KOPT-K1 (cell line): ENCODE measurements around the gene SLC34A3.
"Not testable (repeated sequence)": the region's sequence is repeated elsewhere in the genome, so short reads cannot be mapped to it uniquely, and the experiment has no call there.

Source experiments
- H3K27ac ChIP-seq: fragments of 200-600 bp; sonication (generic); 2 replicates; pipeline ENCODE4 v1.5.1; 2016; ENCODE audit warnings: antibody characterized with exemption, mild to moderate bottlenecking, low read depth, low read length; ENCODE audit not compliant: poor library complexity, severe bottlenecking
- H3K36me3 ChIP-seq: fragments of 200-600 bp; sonication (generic); 2 replicates; pipeline ENCODE4 v1.5.1; 2017; ENCODE audit warnings: antibody characterized with exemption, mild to moderate bottlenecking, low read length, moderate library complexity; ENCODE audit not compliant: insufficient read depth
- H3K9me3 ChIP-seq: fragments of 200-600 bp; sonication (generic); 2 replicates; pipeline ENCODE4 v1.5.1; 2017; ENCODE audit warnings: antibody characterized with exemption, low read length, mild to moderate bottlenecking; ENCODE audit not compliant: insufficient read depth, poor library complexity, severe bottlenecking

SLC34A3 gene

DNA sequence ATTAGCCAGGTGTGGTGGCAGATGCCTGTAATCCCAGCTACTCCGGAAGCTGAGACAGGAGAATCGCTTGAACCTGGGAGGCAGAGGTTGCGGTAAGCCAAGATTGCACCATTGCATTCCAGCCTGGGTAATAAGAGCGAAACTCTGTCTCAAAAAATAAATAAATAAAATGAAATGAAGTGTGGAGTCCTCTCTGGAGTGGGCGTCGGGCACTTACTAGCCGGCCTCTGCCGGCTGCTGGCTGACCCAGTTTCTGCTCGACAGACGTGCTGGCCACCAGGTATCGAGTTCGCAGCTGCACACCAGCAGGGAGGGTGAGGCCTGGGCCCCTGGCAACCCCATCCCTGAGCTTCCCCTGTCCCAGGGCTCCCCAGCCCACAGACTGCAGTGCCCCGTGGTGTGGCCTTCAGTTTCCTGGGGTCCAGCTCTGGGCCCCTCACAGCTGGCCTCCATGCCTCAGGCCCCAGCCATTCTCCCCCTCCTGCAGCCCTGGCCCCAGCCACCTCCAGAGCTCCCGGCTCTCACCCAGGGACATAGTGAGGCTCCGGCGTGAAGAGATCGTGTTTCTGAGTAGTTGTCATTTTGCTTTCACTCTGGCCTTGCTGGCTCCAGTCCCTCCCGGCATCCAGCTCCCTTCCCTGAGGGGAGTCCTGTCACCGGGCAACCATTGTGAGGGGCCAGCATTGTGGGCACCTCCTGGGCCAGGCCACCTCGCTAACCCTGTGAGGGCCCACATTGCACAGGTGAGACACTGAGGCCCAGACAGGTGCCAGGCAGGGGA, 16.6 kb downstream of the SLC34A3 start:
- peaks cover 18% of the 10 kb centered on the region for H3K36me3 ChIP-seq
- H3K27ac ChIP-seq = no peak overlapping the region
- no peaks in the 10 kb centered on the region for H3K9me3 ChIP-seq

GRCh38 chr9:137247916-137248175, 17.1 kb downstream of the SLC34A3 start:
- H3K9me3 ChIP-seq = no peaks in the 10 kb centered on the region
- H3K36me3 ChIP-seq = peaks cover 13% of the 10 kb centered on the region

DNA sequence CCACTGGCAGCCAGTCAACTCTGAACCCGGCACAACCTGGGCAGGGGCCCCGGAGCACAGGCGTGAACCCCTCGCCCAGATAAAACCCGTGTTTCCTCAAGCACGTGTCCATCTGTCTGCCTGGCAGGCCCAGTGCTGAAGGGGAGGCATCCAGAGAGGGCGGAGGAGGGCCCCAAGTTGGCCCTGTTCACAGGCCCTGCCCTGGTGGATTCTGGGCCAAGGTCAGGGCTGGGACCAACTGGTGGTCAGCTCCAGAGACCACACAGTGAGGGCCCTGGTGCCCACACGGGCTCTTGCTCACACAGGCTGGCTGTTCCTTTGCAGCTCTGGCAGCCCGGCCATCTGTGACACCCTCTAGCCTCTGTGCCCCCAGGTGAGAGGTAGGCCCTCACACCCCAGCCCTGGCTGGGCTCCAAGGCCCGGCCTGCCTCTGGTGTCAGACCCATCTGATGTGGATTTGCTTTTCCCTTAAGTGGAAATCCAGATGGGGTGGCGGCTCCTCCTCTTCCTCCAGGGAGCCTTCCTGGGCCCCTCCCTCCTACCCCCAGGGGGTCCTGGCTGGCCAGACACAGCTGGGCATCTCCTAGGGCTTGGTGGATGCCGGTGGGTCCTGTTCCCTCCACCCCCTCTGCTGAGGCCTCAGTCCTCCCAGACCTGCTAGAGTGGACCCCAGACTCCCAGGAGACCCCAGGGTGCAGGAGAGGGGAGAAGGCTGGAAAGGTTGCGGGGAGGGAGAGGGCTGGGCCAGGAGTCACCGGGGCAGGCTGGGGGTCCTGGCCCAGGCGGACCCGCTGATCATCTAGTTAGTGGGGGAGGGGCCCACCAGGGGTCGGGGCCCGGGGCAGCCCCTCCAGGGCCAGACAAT, 19.9 kb downstream of the SLC34A3 start:
- Histone ChIP-seq H3K36me3 (no peaks in the 10 kb centered on the region), H3K9me3 (no peaks in the 10 kb centered on the region), H3K27ac (no peak overlapping the region)

More at GRCh38 chr9:137247916-137248175, 17.1 kb downstream of the SLC34A3 start:
- no peak overlapping the region for H3K27ac ChIP-seq

DNA sequence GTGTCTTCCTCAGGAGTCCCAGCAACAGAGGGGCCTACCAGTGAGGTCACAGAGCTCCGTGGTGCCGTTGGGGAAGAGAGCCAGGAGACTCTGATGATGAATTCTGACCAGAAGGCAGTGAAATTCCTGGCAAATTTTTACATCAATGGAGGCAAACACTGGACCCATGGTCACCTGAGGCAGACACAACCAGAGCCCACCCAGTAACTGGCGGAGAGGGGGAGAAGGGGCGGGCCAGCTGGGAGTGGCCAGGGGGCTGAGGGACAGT, 20.4 kb downstream of the SLC34A3 start, which contains the start of gene STPG3:
Gene STPG3, plus strand, starts transcription at position 93 of the 268 bp plus-strand sequence. Its CDS starts 1 bp downstream, at position 94.
- Histone ChIP-seq H3K9me3 (no peaks in the 10 kb centered on the region), H3K36me3 (no peaks in the 10 kb centered on the region), H3K27ac (no peak within 1 kb of the TSS)

DNA sequence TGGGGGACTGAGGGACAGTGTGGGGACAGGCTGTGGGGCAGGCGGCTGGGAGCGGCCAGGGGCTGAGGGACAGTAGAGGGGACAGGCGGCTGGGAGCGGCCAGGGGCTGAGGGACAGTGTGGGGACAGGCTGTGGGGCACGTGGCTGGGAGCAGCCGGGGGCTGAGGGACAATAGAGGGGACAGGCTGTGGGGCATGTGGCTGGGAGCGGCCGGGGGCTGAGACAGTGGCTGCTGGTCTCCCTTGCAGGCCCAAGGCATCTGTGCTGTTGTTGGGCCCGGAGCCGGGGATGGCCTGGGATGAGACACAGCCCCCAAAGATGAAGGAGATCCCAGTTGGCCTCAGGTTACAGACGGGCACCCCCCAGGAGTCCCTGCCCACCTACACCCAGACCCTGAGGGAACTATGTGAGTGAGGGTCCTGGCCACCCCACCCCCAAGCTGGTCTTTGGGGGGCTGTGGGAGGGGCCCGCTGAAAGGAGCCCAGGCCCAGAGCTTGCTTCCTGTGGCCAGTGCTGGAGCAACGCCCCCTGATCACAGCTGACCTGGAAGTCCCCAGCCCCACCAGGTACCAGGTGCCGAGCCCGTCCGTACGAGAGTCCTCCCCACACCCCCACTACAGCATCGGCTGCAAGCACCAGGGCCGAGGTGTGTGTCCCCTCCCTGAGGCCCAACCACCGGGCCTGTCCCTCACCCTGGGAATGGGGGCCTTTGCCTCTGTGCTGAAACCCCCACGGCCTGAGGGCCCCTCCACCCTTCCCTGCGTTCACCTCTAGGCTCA, 21.0 kb downstream of the SLC34A3 start:
- Histone ChIP-seq H3K9me3 (no peaks in the 10 kb centered on the region), H3K27ac (no peak overlapping the region), H3K36me3 (peaks cover 3% of the 10 kb centered on the region; the same call in 1 of the 2 replicates)

DNA sequence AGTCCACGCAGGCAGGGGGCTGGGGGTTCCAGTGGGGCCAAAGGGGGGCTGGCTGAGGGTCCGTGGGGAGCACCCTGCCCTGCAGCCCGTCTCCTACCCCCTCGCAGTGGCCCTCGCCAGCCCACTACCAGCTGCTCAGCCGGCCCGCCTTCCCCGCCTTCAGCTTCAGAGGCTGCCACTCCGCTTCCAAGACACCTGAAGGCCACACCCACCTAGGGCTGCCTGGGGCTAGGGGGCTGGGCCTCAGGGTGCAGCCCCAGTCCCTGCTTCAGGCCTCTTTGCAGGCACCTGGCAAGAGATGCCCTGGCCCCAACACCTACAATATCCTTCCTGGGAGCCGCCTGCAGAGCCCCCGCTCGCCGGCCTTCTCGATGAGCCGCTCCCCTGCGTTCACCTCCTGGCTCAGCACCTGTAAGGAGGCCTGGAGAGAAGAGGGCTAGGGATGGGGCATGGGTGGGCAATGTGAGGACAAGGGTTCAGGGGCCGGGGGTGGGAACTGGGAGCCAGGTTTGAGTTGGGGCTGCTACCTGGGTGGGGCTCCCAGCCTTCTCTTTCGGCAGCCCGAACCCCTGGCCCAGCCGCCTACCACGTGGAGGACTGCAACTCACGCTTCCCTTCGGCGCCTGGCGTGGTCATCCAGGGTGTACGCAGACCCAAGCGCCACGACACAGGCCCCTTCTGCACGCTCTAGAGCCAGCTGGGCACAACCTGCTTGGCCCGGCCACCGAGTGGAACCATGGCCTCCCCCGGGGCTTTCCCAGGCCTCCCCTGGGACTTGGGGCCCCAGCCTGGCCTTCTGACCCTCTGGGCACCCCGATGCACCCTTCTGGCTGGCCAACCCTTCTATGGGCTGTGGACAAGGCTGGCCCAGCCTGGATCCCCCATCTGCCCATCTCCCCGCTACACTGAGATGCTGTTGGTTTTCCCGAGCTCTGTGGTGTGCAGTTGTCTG, 22.1 kb downstream of the SLC34A3 start:
- no peak overlapping the region for H3K27ac ChIP-seq
- no peaks in the 10 kb centered on the region for H3K9me3 ChIP-seq
- H3K36me3 ChIP-seq = peaks cover 9% of the 10 kb centered on the region; the same call in 1 of the 2 replicates

DNA sequence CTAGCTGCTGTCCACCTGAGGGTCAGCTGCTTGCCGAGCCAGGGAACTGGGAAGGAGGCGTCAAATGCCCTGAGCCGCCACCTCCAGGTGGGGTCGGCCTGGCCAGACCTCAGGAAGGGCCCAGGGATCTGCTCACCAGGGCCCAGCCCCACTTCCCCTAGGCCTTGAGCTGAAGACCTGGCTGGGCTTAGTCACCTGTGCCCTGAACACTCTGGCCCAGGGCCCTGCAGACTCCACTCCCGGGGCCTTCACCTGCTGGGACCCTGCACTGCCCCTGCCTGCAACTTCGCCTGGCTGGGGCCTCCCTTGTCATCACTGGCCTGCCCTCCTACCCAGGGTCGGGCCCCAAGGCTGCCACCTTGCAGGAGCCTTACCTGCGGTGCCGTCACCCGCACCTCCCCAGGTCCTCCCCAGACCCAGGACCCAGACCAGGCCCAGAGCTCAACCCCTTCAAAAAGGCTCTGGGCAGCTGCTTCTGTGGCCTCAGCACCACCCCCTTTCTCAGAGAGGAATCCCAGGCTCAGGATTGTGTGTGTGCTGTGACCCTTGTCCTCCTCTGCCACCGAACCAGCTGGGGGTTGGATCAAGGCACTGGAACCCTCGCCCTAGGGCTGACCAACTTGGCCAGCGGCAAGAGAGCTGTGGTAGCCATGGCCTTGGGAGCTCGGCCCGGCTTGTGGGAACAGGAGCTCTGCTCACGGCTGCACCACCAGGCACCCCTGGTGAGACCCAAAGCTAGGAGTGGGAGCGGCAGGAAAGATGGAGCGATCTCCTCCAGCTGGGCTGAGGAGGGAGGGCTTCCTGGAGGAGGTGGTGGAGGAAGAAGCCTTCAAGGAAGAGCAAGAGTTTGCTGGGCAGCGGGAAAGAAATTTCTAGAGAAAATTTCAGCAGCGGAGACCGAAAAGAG, 23.3 kb downstream of the SLC34A3 start:
- Histone ChIP-seq H3K9me3 (no peaks in the 10 kb centered on the region), H3K27ac (no peak overlapping the region), H3K36me3 (peaks cover 14% of the 10 kb centered on the region; the same call in 1 of the 2 replicates)

DNA sequence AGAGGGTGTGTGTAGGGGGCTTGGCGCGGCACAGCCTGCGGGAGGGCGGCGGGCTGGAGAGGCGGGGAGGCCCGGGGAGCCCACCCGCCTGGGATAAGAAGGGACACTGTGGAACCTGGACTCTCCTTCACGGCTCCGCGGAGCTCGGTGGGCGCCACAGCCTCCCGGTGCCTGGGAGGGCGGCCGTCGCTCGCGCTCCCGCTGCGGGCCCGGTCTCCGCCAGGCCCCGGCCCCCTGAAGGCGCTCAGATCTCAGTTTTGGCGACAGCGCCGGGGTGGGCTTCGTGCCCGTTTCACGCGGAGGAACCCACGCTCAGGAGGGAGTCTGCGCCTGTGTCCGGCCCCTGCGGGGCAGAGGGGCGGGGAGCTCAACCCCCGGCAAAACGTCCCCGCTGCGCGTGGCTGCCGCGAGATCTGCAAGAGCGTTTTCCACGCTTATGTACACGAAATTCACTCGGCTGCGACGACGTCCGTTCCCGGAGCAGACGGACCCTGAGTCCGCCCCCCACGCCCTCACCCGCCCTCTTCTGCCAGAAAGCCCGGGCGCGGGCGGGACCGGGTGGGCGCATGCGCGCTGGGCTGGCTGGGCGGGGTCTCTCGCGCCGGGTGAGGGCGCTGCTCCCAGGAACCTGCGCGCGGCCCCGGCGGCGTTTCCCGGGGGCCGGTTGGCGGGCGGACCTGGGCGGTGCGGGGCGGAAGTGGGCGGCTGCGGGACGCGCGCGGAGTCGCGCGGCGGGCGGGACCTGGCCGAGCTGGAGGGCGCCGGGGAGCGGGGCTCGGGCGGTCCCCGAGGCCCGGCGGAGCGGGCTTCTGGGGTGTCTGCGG, 24.1 kb downstream of the SLC34A3 start, which contains the start of gene NELFB:
Gene NELFB, plus strand, starts transcription at position 704 of the 824 bp plus-strand sequence.
- Histone ChIP-seq H3K9me3 (no peaks in the 10 kb centered on the region), H3K27ac (peak within 1 kb of the TSS; percentile 69), H3K36me3 (peaks cover 19% of the 10 kb centered on the region; the same call in 1 of the 2 replicates)

GRCh38 chr9:137255448-137256114, 24.9 kb downstream of the SLC34A3 start:
- Histone ChIP-seq H3K27ac (peak overlapping the region; percentile 69), H3K9me3 (no peaks in the 10 kb centered on the region), H3K36me3 (peaks cover 19% of the 10 kb centered on the region; the same call in 1 of the 2 replicates)

DNA sequence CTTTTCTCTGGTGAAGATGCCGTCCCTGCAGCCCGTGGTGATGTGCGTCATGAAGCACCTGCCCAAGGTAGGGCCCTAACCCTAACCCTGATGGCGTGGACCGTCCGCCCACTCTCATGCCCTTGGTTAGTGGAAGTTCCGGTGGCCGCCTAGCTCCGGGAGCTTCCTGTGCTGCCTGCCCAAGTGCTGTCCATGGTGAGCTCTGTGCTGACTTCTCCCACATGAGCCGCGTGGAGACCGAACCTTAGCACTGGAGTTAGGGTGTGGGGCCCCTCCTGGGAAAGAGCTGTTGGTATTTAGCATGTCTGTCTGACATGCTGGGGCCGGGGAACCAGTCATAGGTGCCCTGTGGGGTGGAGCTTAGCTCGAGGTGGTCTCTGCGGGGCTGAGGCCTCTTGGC, 25.7 kb downstream of the SLC34A3 start:
- H3K27ac ChIP-seq = no peak overlapping the region

DNA sequence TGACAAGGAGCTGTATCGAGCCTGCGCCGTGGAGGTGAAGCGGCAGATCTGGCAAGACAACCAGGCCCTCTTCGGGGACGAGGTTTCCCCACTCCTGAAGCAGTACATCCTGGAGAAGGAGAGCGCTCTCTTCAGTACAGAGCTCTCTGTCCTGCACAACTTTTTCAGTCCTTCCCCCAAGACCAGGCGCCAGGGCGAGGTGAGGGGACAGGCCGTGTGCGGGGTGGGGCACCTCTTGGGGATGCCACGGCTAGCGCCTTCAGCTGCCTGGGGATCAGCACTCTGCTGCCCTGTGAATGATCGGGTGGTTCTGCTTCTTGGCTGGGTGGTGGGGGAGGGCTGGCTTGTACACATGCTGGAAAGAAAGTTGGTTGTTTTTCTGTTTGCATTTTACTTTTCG, 26.2 kb downstream of the SLC34A3 start:
- H3K27ac ChIP-seq = no peak overlapping the region
- peaks cover 19% of the 10 kb centered on the region; the same call in 1 of the 2 replicates for H3K36me3 ChIP-seq
- H3K9me3 ChIP-seq = no peaks in the 10 kb centered on the region

More for the DNA sequence above, 25.7 kb downstream of the SLC34A3 start:
- Histone ChIP-seq H3K9me3 (no peaks in the 10 kb centered on the region), H3K36me3 (peaks cover 19% of the 10 kb centered on the region; the same call in 1 of the 2 replicates)

GRCh38 chr9:137262173-137262908, 31.6 kb downstream of the SLC34A3 start:
- not testable (repeated sequence) for H3K27ac ChIP-seq, H3K9me3 ChIP-seq
- peaks cover 45% of the 10 kb centered on the region for H3K36me3 ChIP-seq
